ENCODE measurements around the gene LSG1.

DNA sequence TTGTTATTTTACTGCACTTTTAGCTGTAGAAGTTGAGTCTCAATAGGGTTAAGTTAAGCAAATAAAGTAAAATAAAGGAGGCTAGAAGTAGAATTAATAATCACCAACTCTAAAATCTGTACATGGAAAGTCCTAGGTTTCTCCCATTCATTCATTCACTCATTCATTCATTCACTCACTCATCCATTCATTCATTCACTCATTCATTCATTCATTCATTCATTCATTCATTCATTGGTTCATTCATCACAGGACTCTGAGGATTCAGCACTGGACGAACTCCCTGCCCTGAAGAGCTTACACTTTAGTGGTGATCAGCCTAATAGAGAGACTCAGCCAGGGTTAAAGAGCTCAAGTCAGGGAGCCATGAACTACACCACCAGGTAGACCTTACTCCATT lies 4.5 kb upstream of the LSG1 start:
- TF ChIP-seq, protein P1, sequence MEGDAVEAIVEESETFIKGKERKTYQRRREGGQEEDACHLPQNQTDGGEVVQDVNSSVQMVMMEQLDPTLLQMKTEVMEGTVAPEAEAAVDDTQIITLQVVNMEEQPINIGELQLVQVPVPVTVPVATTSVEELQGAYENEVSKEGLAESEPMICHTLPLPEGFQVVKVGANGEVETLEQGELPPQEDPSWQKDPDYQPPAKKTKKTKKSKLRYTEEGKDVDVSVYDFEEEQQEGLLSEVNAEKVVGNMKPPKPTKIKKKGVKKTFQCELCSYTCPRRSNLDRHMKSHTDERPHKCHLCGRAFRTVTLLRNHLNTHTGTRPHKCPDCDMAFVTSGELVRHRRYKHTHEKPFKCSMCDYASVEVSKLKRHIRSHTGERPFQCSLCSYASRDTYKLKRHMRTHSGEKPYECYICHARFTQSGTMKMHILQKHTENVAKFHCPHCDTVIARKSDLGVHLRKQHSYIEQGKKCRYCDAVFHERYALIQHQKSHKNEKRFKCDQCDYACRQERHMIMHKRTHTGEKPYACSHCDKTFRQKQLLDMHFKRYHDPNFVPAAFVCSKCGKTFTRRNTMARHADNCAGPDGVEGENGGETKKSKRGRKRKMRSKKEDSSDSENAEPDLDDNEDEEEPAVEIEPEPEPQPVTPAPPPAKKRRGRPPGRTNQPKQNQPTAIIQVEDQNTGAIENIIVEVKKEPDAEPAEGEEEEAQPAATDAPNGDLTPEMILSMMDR (IDR thresholded peaks at IDR 0.05 in 2 of 3, conservative IDR thresholded peaks at IDR 0.05 in 1 of 3; ENCODE audit: insufficient read depth in 2 of 3, low read depth in 1 of 3, low read length in 3 of 3), result no peak
- TF ChIP-seq MTA1 (IDR thresholded peaks at IDR 0.05; ENCODE audit: borderline replicate concordance) (no peak), SRSF3 (IDR thresholded peaks at IDR 0.05; ENCODE audit: insufficient read depth, low read length) (no peak), SP1 (CRISPR knock-in tag; IDR thresholded peaks at IDR 0.05) (no peak), ZNF143 (CRISPR knock-in tag; IDR thresholded peaks at IDR 0.05) (no peak), CBFA2T3 (IDR thresholded peaks at IDR 0.05) (no peak), TEAD2 (tag; IDR thresholded peaks at IDR 0.05) (no peak), PHB2 (IDR thresholded peaks at IDR 0.05; ENCODE audit: low read depth) (no peak), CCAR2 (IDR thresholded peaks at IDR 0.05; ENCODE audit: low read depth, low read length) (no peak)

Data from K562 (cell line).